ENCODE data around the gene DGKB.

DGKB gene

GRCh38 chr7:14787551-14787950 is 115.0 kb downstream of the DGKB start:
- DNase-seq (ENCODE audit: low spot score), result no peak
- no peak for TF ChIP-seq CTCF (IDR thresholded peaks at IDR 0.05; ENCODE audit: extremely low read depth, missing control alignments)

GRCh38 chr7:14786314-14786895 is 116.1 kb downstream of the DGKB start:
- DNase-seq (ENCODE audit: low spot score), result no peak
- TF ChIP-seq CTCF (IDR thresholded peaks at IDR 0.05; ENCODE audit: extremely low read depth, missing control alignments), result no peak

GRCh38 chr7:14777806-14778205 is 124.7 kb downstream of the DGKB start:
- TF ChIP-seq CTCF (IDR thresholded peaks at IDR 0.05; ENCODE audit: extremely low read depth, missing control alignments), result no peak
- DNase-seq (ENCODE audit: low spot score), result no peak

- no peak for TF ChIP-seq CTCF (IDR thresholded peaks at IDR 0.05; ENCODE audit: extremely low read depth, missing control alignments)
- no peak for DNase-seq (ENCODE audit: low spot score)
Measured at GRCh38 chr7:14776266-14776665, 126.3 kb downstream of the DGKB start.

GRCh38 chr7:14773729-14774271 is 128.8 kb downstream of the DGKB start:
- DNase-seq (ENCODE audit: low spot score), result no peak
- no peak for TF ChIP-seq CTCF (IDR thresholded peaks at IDR 0.05; ENCODE audit: extremely low read depth, missing control alignments)

GRCh38 chr7:14770614-14771013 is 131.9 kb downstream of the DGKB start:
- no peak for DNase-seq (ENCODE audit: low spot score)
- no peak for TF ChIP-seq CTCF (IDR thresholded peaks at IDR 0.05; ENCODE audit: extremely low read depth, missing control alignments)

- DNase-seq (ENCODE audit: low spot score), result no peak
- TF ChIP-seq CTCF (IDR thresholded peaks at IDR 0.05; ENCODE audit: extremely low read depth, missing control alignments), result no peak
Measured at GRCh38 chr7:14769261-14769660, 133.3 kb downstream of the DGKB start.

Data from GM20000 (cell line).